ENCODE results near the gene PTGES3. TPM values are rescaled to one million over a fixed set of nuclear protein-coding genes. Genes with fewer than 3 reads are reported as not detected.
"Not testable (repeated sequence)": the region's sequence is repeated elsewhere in the genome, so short reads cannot be mapped to it uniquely, and the experiment has no call there.

PTGES3 gene
- 100 to 1,000 TPM; 155 to 223 (median 164) TPM for total RNA-seq
- long read RNA-seq, donor 1, transcript PTGES3-201 (8 exons, 1,920 nt) = major isoform, 396 of 446 reads
- long read RNA-seq, donor 1, transcript PTGES3-204 (7 exons, 1,017 nt) = minor isoform, 13 of 446 reads
- long read RNA-seq, donor 1, transcript PTGES3-202 (7 exons, 1,547 nt) = minor isoform, 12 of 446 reads
- long read RNA-seq, donor 1, partial matches to known transcripts = 7 of 446 reads
- long read RNA-seq, donor 1, other reads (novel, unspliced or antisense) = 18 of 446 reads
- long read RNA-seq, donor 2, transcript PTGES3-201 (8 exons, 1,920 nt) = major isoform, 252 of 296 reads
- long read RNA-seq, donor 2, transcript PTGES3-202 (7 exons, 1,547 nt) = minor isoform, 11 of 296 reads
- long read RNA-seq, donor 2, partial matches to known transcripts = 8 of 296 reads
- long read RNA-seq, donor 2, other reads (novel, unspliced or antisense) = 24 of 296 reads

- peak; percentile 97 to 99 (median 98) for DNase-seq
- intact Hi-C loops (cut with DNase I, micrococcal nuclease) = loop anchor here in 1 of 2 donors (5.0 kb wide), 1 partner anchor 56 kb away; the partner anchor contains the start of gene BAZ2A
These were observed at the start of gene PTGES3 for GRCh38 chr12:56688129-56688845. Gene PTGES3 (minus strand): TSS chr12:56688284. CDS start chr12:56687999, 285 bp downstream.

GRCh38 chr12:56728139-56728861 is 40.2 kb upstream of the PTGES3 start:
- Histone ChIP-seq H3K4me1 (ENCODE audit: low read depth) (peaks cover 3% of the 10 kb centered on the region), H3K36me3 (ENCODE audit: low read depth) (no peaks in the 10 kb centered on the region), H3K4me3 (no peak overlapping the region), H3K9me3 (no peaks in the 10 kb centered on the region)
- TF ChIP-seq, protein P1, sequence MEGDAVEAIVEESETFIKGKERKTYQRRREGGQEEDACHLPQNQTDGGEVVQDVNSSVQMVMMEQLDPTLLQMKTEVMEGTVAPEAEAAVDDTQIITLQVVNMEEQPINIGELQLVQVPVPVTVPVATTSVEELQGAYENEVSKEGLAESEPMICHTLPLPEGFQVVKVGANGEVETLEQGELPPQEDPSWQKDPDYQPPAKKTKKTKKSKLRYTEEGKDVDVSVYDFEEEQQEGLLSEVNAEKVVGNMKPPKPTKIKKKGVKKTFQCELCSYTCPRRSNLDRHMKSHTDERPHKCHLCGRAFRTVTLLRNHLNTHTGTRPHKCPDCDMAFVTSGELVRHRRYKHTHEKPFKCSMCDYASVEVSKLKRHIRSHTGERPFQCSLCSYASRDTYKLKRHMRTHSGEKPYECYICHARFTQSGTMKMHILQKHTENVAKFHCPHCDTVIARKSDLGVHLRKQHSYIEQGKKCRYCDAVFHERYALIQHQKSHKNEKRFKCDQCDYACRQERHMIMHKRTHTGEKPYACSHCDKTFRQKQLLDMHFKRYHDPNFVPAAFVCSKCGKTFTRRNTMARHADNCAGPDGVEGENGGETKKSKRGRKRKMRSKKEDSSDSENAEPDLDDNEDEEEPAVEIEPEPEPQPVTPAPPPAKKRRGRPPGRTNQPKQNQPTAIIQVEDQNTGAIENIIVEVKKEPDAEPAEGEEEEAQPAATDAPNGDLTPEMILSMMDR (IDR thresholded peaks at IDR 0.05) = no peak
- ATAC-seq (no peak), DNase-seq (no peak)
- intact Hi-C loops (cut with DNase I, micrococcal nuclease) = no loop called here

More at GRCh38 chr12:56688129-56688845, at the start of gene PTGES3:
- ATAC-seq = peak; percentile 91
- H3K9me3 ChIP-seq = no peaks in the 10 kb centered on the region
- H3K36me3 ChIP-seq (ENCODE audit: low read depth) = peaks cover 3% of the 10 kb centered on the region
- peak within 1 kb of the TSS; percentile 86 for H3K4me3 ChIP-seq
- TF ChIP-seq, protein P1 (IDR thresholded peaks at IDR 0.05) = no peak
- peaks cover 20% of the 10 kb centered on the region for H3K4me1 ChIP-seq (ENCODE audit: low read depth)

- H3K9me3 ChIP-seq; H3K4me3 ChIP-seq; H3K36me3 ChIP-seq (ENCODE audit: low read depth); DNase-seq; intact Hi-C loops (cut with DNase I, micrococcal nuclease); ATAC-seq: not testable (repeated sequence)
- H3K4me1 ChIP-seq (ENCODE audit: low read depth) = peaks cover 23% of the 10 kb centered on the region
These were observed 38.2 kb upstream of the PTGES3 start for GRCh38 chr12:56726196-56726675.

DNA sequence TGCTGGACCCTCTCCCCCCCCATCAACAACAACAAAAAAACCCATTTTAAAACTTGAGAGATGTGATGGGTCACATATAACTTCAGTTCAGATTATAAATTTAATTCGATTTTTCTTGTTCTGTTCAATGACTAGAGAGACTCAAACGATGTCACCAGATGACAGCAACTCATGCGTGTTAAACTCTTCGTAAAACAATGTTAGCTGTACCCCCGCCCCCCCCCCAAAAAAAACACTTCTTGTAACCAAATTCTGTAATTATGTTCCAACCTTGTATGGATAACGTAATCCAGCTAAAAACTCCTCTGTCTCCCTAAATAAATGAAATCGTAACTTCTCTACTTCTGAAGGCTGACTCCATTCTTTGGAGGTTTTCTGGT is 37.6 kb upstream of the PTGES3 start:
- DNase-seq (no peak), ATAC-seq (no peak)
- no peaks in the 10 kb centered on the region for H3K9me3 ChIP-seq
- no peaks in the 10 kb centered on the region for H3K36me3 ChIP-seq (ENCODE audit: low read depth)
- intact Hi-C loops (cut with DNase I, micrococcal nuclease) = no loop called here
- H3K4me1 ChIP-seq (ENCODE audit: low read depth) = peaks cover 26% of the 10 kb centered on the region
- TF ChIP-seq, protein P1 (IDR thresholded peaks at IDR 0.05) = no peak
- H3K4me3 ChIP-seq = no peak overlapping the region

- TF ChIP-seq, protein P1 (IDR thresholded peaks at IDR 0.05) = no peak
- DNase-seq = peak; percentile 97 to 99 (median 99)
- peak; percentile 98 for ATAC-seq
- Histone ChIP-seq H3K4me3 (peak within 1 kb of the TSS; percentile 87), H3K9me3 (no peaks in the 10 kb centered on the region), H3K4me1 (ENCODE audit: low read depth) (peaks cover 32% of the 10 kb centered on the region), H3K36me3 (ENCODE audit: low read depth) (no peaks in the 10 kb centered on the region)
- intact Hi-C loops (cut with DNase I, micrococcal nuclease) = no loop called here
These were observed 37.1 kb upstream of the PTGES3 start, which contains the start of gene NACA for GRCh38 chr12:56724972-56725722. Gene NACA (minus strand): TSS chr12:56725299. CDS start chr12:56724521, 778 bp downstream.

Measured in mucosa of descending colon (tissue), 3 donors.